ENCODE data around the gene MYT1. TPM values are rescaled to one million over a fixed set of nuclear protein-coding genes. Genes with fewer than 3 reads are reported as not detected.
"Not testable (repeated sequence)": the region's sequence is repeated elsewhere in the genome, so short reads cannot be mapped to it uniquely, and the experiment has no call there.

MYT1 gene
- total RNA-seq, 1 donor: not detected

- Histone ChIP-seq H3K4me1 (ENCODE audit: insufficient read depth, low read length) (peaks cover 8% of the 10 kb centered on the region), H3K4me3 (ENCODE audit: low read length) (no peak overlapping the region), H3K9me3 (ENCODE audit: low read depth, low read length) (no peaks in the 10 kb centered on the region), H3K27me3 (ENCODE audit: insufficient read depth, low read length) (no peaks in the 10 kb centered on the region)
Measured at GRCh38 chr20:64265201-64265600, 100.9 kb downstream of the MYT1 start.

GRCh38 chr20:64266988-64267387 is 102.7 kb downstream of the MYT1 start:
- no peaks in the 10 kb centered on the region for H3K27me3 ChIP-seq (ENCODE audit: insufficient read depth, low read length)
- H3K9me3 ChIP-seq (ENCODE audit: low read depth, low read length): no peaks in the 10 kb centered on the region
- no peak overlapping the region for H3K4me3 ChIP-seq (ENCODE audit: low read length)
- no peaks in the 10 kb centered on the region for H3K4me1 ChIP-seq (ENCODE audit: insufficient read depth, low read length)

GRCh38 chr20:64268174-64268573 is 103.9 kb downstream of the MYT1 start:
- Histone ChIP-seq H3K4me3 (ENCODE audit: low read length) (no peak overlapping the region), H3K27me3 (ENCODE audit: insufficient read depth, low read length) (no peaks in the 10 kb centered on the region), H3K4me1 (ENCODE audit: insufficient read depth, low read length) (no peaks in the 10 kb centered on the region), H3K9me3 (ENCODE audit: low read depth, low read length) (no peaks in the 10 kb centered on the region)

GRCh38 chr20:64269604-64270411 is 105.6 kb downstream of the MYT1 start:
- Histone ChIP-seq H3K9me3 (ENCODE audit: low read depth, low read length) (no peaks in the 10 kb centered on the region), H3K27me3 (ENCODE audit: insufficient read depth, low read length) (no peaks in the 10 kb centered on the region), H3K4me1 (ENCODE audit: insufficient read depth, low read length) (no peaks in the 10 kb centered on the region), H3K4me3 (ENCODE audit: low read length) (no peak overlapping the region)

- H3K27me3 ChIP-seq (ENCODE audit: insufficient read depth, low read length): no peaks in the 10 kb centered on the region
- H3K4me3 ChIP-seq (ENCODE audit: low read length): no peak overlapping the region
- H3K4me1 ChIP-seq (ENCODE audit: insufficient read depth, low read length): no peaks in the 10 kb centered on the region
- H3K9me3 ChIP-seq (ENCODE audit: low read depth, low read length): no peaks in the 10 kb centered on the region
Measured at GRCh38 chr20:64271636-64272035, 107.4 kb downstream of the MYT1 start.

- Histone ChIP-seq H3K4me1 (ENCODE audit: insufficient read depth, low read length) (no peaks in the 10 kb centered on the region), H3K4me3 (ENCODE audit: low read length) (no peak overlapping the region), H3K27me3 (ENCODE audit: insufficient read depth, low read length) (no peaks in the 10 kb centered on the region), H3K9me3 (ENCODE audit: low read depth, low read length) (no peaks in the 10 kb centered on the region)
Measured at GRCh38 chr20:64273109-64273508, 108.9 kb downstream of the MYT1 start.

- no peaks in the 10 kb centered on the region for H3K27me3 ChIP-seq (ENCODE audit: insufficient read depth, low read length)
- H3K9me3 ChIP-seq (ENCODE audit: low read depth, low read length): no peaks in the 10 kb centered on the region
- H3K4me3 ChIP-seq (ENCODE audit: low read length): no peak overlapping the region
- no peaks in the 10 kb centered on the region for H3K4me1 ChIP-seq (ENCODE audit: insufficient read depth, low read length)
Measured at GRCh38 chr20:64276817-64277216, 112.6 kb downstream of the MYT1 start.

- no peak overlapping the region for H3K4me3 ChIP-seq (ENCODE audit: low read length)
- H3K9me3 ChIP-seq (ENCODE audit: low read depth, low read length): no peaks in the 10 kb centered on the region
- no peaks in the 10 kb centered on the region for H3K4me1 ChIP-seq (ENCODE audit: insufficient read depth, low read length)
- H3K27me3 ChIP-seq (ENCODE audit: insufficient read depth, low read length): no peaks in the 10 kb centered on the region
Measured at GRCh38 chr20:64277571-64278316, 113.5 kb downstream of the MYT1 start.

GRCh38 chr20:64278317-64278681 is 114.0 kb downstream of the MYT1 start:
- Histone ChIP-seq H3K4me3 (ENCODE audit: low read length) (no peak overlapping the region), H3K9me3 (ENCODE audit: low read depth, low read length) (no peaks in the 10 kb centered on the region), H3K4me1 (ENCODE audit: insufficient read depth, low read length) (no peaks in the 10 kb centered on the region), H3K27me3 (ENCODE audit: insufficient read depth, low read length) (no peaks in the 10 kb centered on the region)

GRCh38 chr20:64279826-64280459 is 115.7 kb downstream of the MYT1 start:
- Histone ChIP-seq H3K4me3 (ENCODE audit: low read length) (no peak overlapping the region), H3K4me1 (ENCODE audit: insufficient read depth, low read length) (no peaks in the 10 kb centered on the region), H3K9me3 (ENCODE audit: low read depth, low read length) (no peaks in the 10 kb centered on the region), H3K27me3 (ENCODE audit: insufficient read depth, low read length) (no peaks in the 10 kb centered on the region)

GRCh38 chr20:64280460-64280843 is 116.2 kb downstream of the MYT1 start:
- no peaks in the 10 kb centered on the region for H3K4me1 ChIP-seq (ENCODE audit: insufficient read depth, low read length)
- no peaks in the 10 kb centered on the region for H3K27me3 ChIP-seq (ENCODE audit: insufficient read depth, low read length)
- H3K4me3 ChIP-seq (ENCODE audit: low read length): no peak overlapping the region
- H3K9me3 ChIP-seq (ENCODE audit: low read depth, low read length): no peaks in the 10 kb centered on the region

GRCh38 chr20:64283646-64284045 is 119.4 kb downstream of the MYT1 start:
- no peak overlapping the region for H3K4me3 ChIP-seq (ENCODE audit: low read length)
- H3K9me3 ChIP-seq (ENCODE audit: low read depth, low read length): no peaks in the 10 kb centered on the region
- H3K4me1 ChIP-seq (ENCODE audit: insufficient read depth, low read length): no peaks in the 10 kb centered on the region
- no peaks in the 10 kb centered on the region for H3K27me3 ChIP-seq (ENCODE audit: insufficient read depth, low read length)

GRCh38 chr20:64285579-64286446 is 121.6 kb downstream of the MYT1 start:
- not testable (repeated sequence) for H3K4me3 ChIP-seq (ENCODE audit: low read length); H3K27me3 ChIP-seq (ENCODE audit: insufficient read depth, low read length); H3K4me1 ChIP-seq (ENCODE audit: insufficient read depth, low read length); H3K9me3 ChIP-seq (ENCODE audit: low read depth, low read length)

GRCh38 chr20:64286447-64287263 is 122.4 kb downstream of the MYT1 start:
- H3K4me1 ChIP-seq (ENCODE audit: insufficient read depth, low read length): not testable (repeated sequence)

More at GRCh38 chr20:64286447-64287263, 122.4 kb downstream of the MYT1 start:
- not testable (repeated sequence) for H3K27me3 ChIP-seq (ENCODE audit: insufficient read depth, low read length); H3K9me3 ChIP-seq (ENCODE audit: low read depth, low read length); H3K4me3 ChIP-seq (ENCODE audit: low read length)

All from mononuclear cell (primary cell).